B cell (primary cell): ENCODE results near the gene ATP6V1G2.

Experiments
- EZH2 ChIP-seq: IDR thresholded peaks from 2 replicates; pipeline ENCODE4 v1.6.1; 2012; ENCODE audit warnings: borderline replicate concordance, low read depth, mild to moderate bottlenecking, moderate library complexity, low read length; ENCODE audit not compliant: insufficient read depth, poor library complexity, severe bottlenecking
- TF ChIP-seq, protein P1 (sequence below): fragments of 200-600 bp; IDR thresholded peaks from one replicate; pipeline ENCODE4 v1.8.0; 2022; ENCODE audit warnings: antibody characterized with exemption, mild to moderate bottlenecking

DNA sequence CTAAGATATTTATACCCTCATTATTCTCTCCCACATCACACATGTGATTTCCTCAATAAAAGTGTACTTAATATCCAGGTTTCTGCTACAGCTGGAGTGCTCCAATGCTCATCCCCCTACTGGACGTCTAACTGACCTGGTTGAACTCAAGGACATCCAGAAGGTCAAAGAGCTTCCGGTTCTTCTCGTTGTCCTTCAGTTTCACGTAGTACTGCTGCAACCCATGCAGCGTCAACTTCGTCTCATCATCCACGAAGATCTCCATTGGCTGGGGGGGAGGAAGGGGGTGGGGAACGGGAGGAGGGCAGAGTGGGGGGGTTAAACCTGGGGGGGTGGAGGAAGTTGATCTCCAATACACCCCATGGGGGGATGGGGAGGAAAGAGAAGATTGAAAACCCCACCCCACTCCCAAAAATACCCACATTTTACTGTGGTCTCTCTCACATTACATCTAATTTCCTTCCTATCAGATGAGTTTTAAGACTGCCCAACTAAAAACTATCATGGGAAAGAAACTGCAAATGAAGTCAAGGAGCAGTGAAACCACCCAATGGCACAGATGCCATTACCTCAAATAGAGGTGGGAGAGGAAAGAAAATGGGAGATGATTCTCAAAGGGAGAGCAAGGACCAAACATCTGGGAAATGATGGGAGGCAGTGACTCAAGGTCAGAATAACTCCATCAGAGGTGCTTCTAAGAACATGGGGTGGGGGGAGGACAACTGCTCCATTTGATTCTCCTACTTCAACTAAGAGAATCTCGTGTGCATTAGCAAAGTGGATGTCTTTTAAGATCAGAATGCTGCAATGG, 13.6 kb downstream of the ATP6V1G2 start:
- TF ChIP-seq, protein P1, sequence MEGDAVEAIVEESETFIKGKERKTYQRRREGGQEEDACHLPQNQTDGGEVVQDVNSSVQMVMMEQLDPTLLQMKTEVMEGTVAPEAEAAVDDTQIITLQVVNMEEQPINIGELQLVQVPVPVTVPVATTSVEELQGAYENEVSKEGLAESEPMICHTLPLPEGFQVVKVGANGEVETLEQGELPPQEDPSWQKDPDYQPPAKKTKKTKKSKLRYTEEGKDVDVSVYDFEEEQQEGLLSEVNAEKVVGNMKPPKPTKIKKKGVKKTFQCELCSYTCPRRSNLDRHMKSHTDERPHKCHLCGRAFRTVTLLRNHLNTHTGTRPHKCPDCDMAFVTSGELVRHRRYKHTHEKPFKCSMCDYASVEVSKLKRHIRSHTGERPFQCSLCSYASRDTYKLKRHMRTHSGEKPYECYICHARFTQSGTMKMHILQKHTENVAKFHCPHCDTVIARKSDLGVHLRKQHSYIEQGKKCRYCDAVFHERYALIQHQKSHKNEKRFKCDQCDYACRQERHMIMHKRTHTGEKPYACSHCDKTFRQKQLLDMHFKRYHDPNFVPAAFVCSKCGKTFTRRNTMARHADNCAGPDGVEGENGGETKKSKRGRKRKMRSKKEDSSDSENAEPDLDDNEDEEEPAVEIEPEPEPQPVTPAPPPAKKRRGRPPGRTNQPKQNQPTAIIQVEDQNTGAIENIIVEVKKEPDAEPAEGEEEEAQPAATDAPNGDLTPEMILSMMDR: no peak
- no peak for TF ChIP-seq EZH2
